ENCODE measurements around the gene SLC12A7. TPM values are rescaled to one million over a fixed set of nuclear protein-coding genes. Genes with fewer than 3 reads are reported as not detected.

Gene SLC12A7
- total and polyA plus RNA-seq, 2 of the 13 experiments (the other 11 are each of a cell fraction or from before 2014, with no cell fraction given) = 14.0 to 18.5 TPM

GRCh38 chr5:1107167-1108022 is 4.5 kb downstream of the SLC12A7 start (continued):
- TF ChIP-seq HOXA5 (CRISPR knock-in tag; IDR thresholded peaks at IDR 0.05) (no peak; the same call in 1 of the 2 replicates), HOXA3 (CRISPR knock-in tag; IDR thresholded peaks at IDR 0.05) (no peak; the same call in none of the 2 replicates), RXRB (CRISPR knock-in tag; IDR thresholded peaks at IDR 0.05; ENCODE audit: borderline replicate concordance) (peak; percentile 67), RCOR2 (CRISPR knock-in tag; IDR thresholded peaks at IDR 0.05) (peak; percentile 15; the same call in 1 of the 2 replicates), KDM4B (CRISPR knock-in tag; IDR thresholded peaks at IDR 0.05) (peak; percentile 51; the same call in 1 of the 2 replicates), ZNF446 (CRISPR knock-in tag; IDR thresholded peaks at IDR 0.05) (no peak), ZNF121 (CRISPR knock-in tag; IDR thresholded peaks at IDR 0.05) (0 out of 2 replicates have a peak, but pooled peaks have one; percentile 32), RORA (CRISPR knock-in tag; IDR thresholded peaks at IDR 0.05) (no peak), ZNF136 (CRISPR knock-in tag; IDR thresholded peaks at IDR 0.05; ENCODE audit: low read depth) (peak; percentile 82; the same call in 1 of the 2 replicates), RAD21 (CRISPR knock-in tag; IDR thresholded peaks at IDR 0.05) (peak; percentile 73), NFE2L1 (CRISPR knock-in tag; IDR thresholded peaks at IDR 0.05; ENCODE audit: borderline replicate concordance) (no peak), NCOA5 (CRISPR knock-in tag; IDR thresholded peaks at IDR 0.05) (no peak), ZNF724P (CRISPR knock-in tag; IDR thresholded peaks at IDR 0.05; ENCODE audit: borderline replicate concordance) (no peak), ESRRA (CRISPR knock-in tag; IDR thresholded peaks at IDR 0.05; ENCODE audit: low read depth) (peak; percentile 91), ZNF891 (CRISPR knock-in tag; IDR thresholded peaks at IDR 0.05) (peak; percentile 87; the same call in 1 of the 2 replicates), PHF8 (CRISPR knock-in tag; IDR thresholded peaks at IDR 0.05) (peak; percentile 59), ZNF737 (CRISPR knock-in tag; IDR thresholded peaks at IDR 0.05; ENCODE audit: borderline replicate concordance) (peak; percentile 51; the same call in 1 of the 2 replicates), ZNF570 (CRISPR knock-in tag; IDR thresholded peaks at IDR 0.05; ENCODE audit: borderline replicate concordance) (0 out of 2 replicates have a peak, but pooled peaks have one; percentile 78), PRPF4 (IDR thresholded peaks at IDR 0.05; ENCODE audit: low read depth, low read length, poor library complexity, severe bottlenecking) (peak; percentile 83), NFKB2 (CRISPR knock-in tag; IDR thresholded peaks at IDR 0.05; ENCODE audit: borderline replicate concordance) (peak; percentile 85), MIER3 (CRISPR knock-in tag; IDR thresholded peaks at IDR 0.05; ENCODE audit: borderline replicate concordance) (peak; percentile 30; the same call in 1 of the 2 replicates)
- TF ChIP-seq, protein P1, sequence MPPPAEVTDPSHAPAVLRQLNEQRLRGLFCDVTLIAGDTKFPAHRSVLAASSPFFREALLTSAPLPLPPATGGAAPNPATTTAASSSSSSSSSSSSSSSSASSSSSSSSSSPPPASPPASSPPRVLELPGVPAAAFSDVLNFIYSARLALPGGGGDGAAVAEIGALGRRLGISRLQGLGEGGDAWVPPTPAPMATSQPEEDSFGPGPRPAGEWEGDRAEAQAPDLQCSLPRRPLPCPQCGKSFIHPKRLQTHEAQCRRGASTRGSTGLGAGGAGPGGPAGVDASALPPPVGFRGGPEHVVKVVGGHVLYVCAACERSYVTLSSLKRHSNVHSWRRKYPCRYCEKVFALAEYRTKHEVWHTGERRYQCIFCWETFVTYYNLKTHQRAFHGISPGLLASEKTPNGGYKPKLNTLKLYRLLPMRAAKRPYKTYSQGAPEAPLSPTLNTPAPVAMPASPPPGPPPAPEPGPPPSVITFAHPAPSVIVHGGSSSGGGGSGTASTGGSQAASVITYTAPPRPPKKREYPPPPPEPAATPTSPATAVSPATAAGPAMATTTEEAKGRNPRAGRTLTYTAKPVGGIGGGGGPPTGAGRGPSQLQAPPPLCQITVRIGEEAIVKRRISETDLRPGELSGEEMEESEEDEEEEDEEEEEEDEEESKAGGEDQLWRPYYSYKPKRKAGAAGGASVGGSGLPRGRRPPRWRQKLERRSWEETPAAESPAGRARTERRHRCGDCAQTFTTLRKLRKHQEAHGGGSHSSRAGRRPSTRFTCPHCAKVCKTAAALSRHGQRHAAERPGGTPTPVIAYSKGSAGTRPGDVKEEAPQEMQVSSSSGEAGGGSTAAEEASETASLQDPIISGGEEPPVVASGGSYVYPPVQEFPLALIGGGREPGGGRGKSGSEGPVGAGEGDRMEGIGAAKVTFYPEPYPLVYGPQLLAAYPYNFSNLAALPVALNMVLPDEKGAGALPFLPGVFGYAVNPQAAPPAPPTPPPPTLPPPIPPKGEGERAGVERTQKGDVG (CRISPR knock-in tag; IDR thresholded peaks at IDR 0.05; ENCODE audit: borderline replicate concordance) = no peak
- TF ChIP-seq, protein P2, sequence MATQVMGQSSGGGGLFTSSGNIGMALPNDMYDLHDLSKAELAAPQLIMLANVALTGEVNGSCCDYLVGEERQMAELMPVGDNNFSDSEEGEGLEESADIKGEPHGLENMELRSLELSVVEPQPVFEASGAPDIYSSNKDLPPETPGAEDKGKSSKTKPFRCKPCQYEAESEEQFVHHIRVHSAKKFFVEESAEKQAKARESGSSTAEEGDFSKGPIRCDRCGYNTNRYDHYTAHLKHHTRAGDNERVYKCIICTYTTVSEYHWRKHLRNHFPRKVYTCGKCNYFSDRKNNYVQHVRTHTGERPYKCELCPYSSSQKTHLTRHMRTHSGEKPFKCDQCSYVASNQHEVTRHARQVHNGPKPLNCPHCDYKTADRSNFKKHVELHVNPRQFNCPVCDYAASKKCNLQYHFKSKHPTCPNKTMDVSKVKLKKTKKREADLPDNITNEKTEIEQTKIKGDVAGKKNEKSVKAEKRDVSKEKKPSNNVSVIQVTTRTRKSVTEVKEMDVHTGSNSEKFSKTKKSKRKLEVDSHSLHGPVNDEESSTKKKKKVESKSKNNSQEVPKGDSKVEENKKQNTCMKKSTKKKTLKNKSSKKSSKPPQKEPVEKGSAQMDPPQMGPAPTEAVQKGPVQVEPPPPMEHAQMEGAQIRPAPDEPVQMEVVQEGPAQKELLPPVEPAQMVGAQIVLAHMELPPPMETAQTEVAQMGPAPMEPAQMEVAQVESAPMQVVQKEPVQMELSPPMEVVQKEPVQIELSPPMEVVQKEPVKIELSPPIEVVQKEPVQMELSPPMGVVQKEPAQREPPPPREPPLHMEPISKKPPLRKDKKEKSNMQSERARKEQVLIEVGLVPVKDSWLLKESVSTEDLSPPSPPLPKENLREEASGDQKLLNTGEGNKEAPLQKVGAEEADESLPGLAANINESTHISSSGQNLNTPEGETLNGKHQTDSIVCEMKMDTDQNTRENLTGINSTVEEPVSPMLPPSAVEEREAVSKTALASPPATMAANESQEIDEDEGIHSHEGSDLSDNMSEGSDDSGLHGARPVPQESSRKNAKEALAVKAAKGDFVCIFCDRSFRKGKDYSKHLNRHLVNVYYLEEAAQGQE (IDR thresholded peaks at IDR 0.05; ENCODE audit: borderline replicate concordance in 1 of 2, low read depth in 1 of 2, low read length in 2 of 2) = peak in 1 of 2 experiments; percentile 58; a peak in 1 of 4 replicates
